OCI-LY1 (cell line): ENCODE data around the gene ARL8B.

Experiments used
- EZH2 ChIP-seq: fragments of 200-600 bp; sonication (generic), shearing (Covaris generic); IDR thresholded peaks from 2 replicates; pipeline ENCODE4 v1.8.0; 2017; ENCODE audit warnings: borderline replicate concordance, mixed run types, mild to moderate bottlenecking, antibody characterized with exemption, low read length, moderate library complexity, mixed read lengths
- TF ChIP-seq, protein P1 (sequence below): fragments of 200-600 bp; sonication (generic), shearing (Covaris generic); IDR thresholded peaks from 2 replicates; pipeline ENCODE4 v1.5.1; 2017; ENCODE audit warnings: mild to moderate bottlenecking, antibody characterized with exemption, low read length, moderate library complexity, mixed read lengths

DNA sequence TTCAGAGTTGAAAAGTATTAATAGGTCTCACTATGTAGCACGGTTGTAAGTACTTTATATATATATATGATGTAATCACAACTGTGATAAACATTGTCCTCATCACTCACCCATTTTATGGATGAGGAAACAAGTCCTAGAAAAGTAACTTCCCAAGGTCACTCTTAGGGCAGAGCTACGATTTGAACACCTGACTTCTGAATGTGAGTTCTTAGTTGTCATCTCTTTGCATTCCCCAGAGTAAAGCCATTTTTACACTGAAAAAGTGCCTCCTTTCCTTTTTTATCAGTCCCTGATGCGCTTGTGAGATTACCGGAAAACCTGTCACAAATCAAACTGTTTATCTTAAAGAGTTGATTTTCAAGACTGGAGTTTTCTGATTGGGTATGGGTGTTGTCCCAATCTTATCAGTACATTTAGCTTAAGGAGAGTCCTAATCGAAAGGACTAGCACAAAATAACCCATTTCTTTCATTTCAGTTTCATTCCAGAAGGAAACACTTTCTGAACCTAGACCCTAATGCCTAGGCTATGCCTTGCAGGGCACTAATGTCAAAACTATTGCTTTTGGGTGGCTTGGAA lies 63.1 kb downstream of the ARL8B start:
- TF ChIP-seq, protein P1, sequence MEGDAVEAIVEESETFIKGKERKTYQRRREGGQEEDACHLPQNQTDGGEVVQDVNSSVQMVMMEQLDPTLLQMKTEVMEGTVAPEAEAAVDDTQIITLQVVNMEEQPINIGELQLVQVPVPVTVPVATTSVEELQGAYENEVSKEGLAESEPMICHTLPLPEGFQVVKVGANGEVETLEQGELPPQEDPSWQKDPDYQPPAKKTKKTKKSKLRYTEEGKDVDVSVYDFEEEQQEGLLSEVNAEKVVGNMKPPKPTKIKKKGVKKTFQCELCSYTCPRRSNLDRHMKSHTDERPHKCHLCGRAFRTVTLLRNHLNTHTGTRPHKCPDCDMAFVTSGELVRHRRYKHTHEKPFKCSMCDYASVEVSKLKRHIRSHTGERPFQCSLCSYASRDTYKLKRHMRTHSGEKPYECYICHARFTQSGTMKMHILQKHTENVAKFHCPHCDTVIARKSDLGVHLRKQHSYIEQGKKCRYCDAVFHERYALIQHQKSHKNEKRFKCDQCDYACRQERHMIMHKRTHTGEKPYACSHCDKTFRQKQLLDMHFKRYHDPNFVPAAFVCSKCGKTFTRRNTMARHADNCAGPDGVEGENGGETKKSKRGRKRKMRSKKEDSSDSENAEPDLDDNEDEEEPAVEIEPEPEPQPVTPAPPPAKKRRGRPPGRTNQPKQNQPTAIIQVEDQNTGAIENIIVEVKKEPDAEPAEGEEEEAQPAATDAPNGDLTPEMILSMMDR, result no peak
- TF ChIP-seq EZH2, result no peak
